OCI-M1 (cell line): ENCODE results near the gene GNAI2.
"Not testable (repeated sequence)": the region's sequence is repeated elsewhere in the genome, so short reads cannot be mapped to it uniquely, and the experiment has no call there.

Experiments used
- DNase-seq: peaks from one replicate; lab custom pipeline; 2025; lab: John Stamatoyannopoulos, UW

GNAI2 gene

GRCh38 chr3:50264383-50264963 lies 28.5 kb downstream of the GNAI2 start:
- DNase-seq, result no peak

- no peak for DNase-seq
These were observed 29.0 kb downstream of the GNAI2 start for GRCh38 chr3:50264964-50265485.

GRCh38 chr3:50265571-50265970 lies 29.6 kb downstream of the GNAI2 start:
- no peak for DNase-seq

GRCh38 chr3:50266017-50266416 lies 30.0 kb downstream of the GNAI2 start:
- DNase-seq, result no peak

GRCh38 chr3:50266836-50267235 lies 30.8 kb downstream of the GNAI2 start:
- no peak for DNase-seq

GRCh38 chr3:50267280-50267913 lies 31.4 kb downstream of the GNAI2 start:
- no peak for DNase-seq

- DNase-seq, result no peak
These were observed 32.3 kb downstream of the GNAI2 start for GRCh38 chr3:50268276-50268675.

GRCh38 chr3:50268703-50269451 lies 32.9 kb downstream of the GNAI2 start, which contains the start of gene SEMA3B:
TSS of gene SEMA3B (plus strand) at chr3:50269147. CDS start at chr3:50269241, 94 bp downstream.
- DNase-seq, result no peak

- DNase-seq, result no peak
These were observed 33.5 kb downstream of the GNAI2 start for GRCh38 chr3:50269460-50269859.

GRCh38 chr3:50269977-50270413 lies 34.0 kb downstream of the GNAI2 start:
- no peak for DNase-seq

GRCh38 chr3:50270422-50271224 lies 34.6 kb downstream of the GNAI2 start:
- no peak for DNase-seq

GRCh38 chr3:50271314-50271936 lies 35.4 kb downstream of the GNAI2 start:
- DNase-seq, result no peak

GRCh38 chr3:50272538-50272910 lies 36.5 kb downstream of the GNAI2 start:
- not testable (repeated sequence) for DNase-seq

- DNase-seq, result peak; percentile 89
These were observed 37.1 kb downstream of the GNAI2 start for GRCh38 chr3:50272911-50273688.

GRCh38 chr3:50273689-50274065 lies 37.7 kb downstream of the GNAI2 start:
- DNase-seq, result no peak

GRCh38 chr3:50274371-50275104 lies 38.5 kb downstream of the GNAI2 start:
- DNase-seq, result peak; percentile 70

GRCh38 chr3:50275141-50275995 lies 39.4 kb downstream of the GNAI2 start:
- DNase-seq, result no peak

GRCh38 chr3:50275996-50276761 lies 40.2 kb downstream of the GNAI2 start:
- no peak for DNase-seq

- no peak for DNase-seq
These were observed 40.7 kb downstream of the GNAI2 start for GRCh38 chr3:50276762-50277101.
